ENCODE results near the gene SH2D4B.
"Not testable (repeated sequence)": the region's sequence is repeated elsewhere in the genome, so short reads cannot be mapped to it uniquely, and the experiment has no call there.

SH2D4B gene

DNA sequence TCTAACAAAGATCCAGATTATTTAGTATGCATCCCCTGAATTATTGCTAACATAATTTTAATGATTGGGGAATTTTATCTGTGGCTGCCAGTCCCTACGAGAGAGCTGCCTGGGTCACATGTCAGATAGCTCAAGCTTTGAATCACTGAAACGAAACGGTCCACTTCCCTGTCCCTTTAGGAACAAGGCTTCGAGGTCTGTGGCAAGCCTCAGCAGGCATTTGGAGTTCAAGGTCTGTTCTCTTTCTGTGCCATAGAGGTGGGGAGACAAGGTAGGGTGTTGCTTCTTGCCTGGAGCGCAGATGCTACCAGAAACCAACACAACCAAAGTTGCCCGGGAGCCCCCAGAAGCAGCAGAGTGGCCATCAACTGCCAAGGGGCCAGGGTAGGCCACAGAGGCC, 13.9 kb upstream of the SH2D4B start:
- DNase-seq, result no peak

- no peak for DNase-seq
Measured at GRCh38 chr10:80524190-80524909, 13.4 kb upstream of the SH2D4B start.

GRCh38 chr10:80526218-80526617, 11.5 kb upstream of the SH2D4B start:
- no peak for DNase-seq

- peak in 5 of 51 donors; percentile 17 to 35 (median 24) for DNase-seq
Measured at GRCh38 chr10:80526742-80527141, 11.0 kb upstream of the SH2D4B start.

GRCh38 chr10:80528185-80528700, 9.5 kb upstream of the SH2D4B start:
- peak in 1 of 51 donors; percentile 9 for DNase-seq

DNA sequence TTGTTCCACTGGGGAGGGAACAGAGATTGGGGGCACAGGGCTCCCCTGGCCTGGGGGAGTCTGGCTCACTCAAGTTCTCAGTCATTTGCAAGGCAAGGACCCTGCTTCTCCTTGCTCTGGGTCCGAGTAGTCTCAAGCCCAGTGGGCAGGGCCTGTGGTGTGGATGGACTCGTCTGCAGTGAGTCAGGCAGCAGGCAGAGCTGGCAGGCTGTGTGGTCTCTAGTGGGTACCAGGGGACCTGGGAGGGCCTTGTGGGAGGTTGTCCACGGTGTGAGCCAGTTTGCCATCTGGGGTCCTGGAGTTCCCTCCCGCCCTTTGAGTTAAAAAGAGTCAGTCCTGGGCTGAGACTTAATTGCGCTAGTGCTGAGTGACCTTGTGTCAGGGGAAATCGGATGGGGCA, 8.8 kb upstream of the SH2D4B start:
- DNase-seq, result no peak

DNA sequence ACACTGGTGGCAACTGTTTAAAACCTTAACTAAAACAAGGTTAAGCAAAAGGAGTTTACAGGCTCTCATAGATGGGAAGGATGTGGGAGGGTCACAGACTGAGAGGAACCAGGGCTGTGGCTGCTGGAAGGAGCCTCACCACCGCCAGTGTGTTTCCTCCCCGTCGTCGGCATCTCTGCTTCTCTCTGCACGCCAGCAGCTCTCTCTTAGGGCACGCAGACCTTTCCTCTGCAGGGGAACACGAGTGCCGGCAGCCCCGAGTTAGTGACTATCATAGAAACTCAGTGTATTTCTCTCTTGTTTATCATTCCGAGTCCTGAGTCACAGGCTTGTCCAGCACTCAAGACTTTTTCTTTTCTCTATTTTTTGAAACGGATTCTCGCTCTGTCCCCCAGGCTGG, 8.1 kb upstream of the SH2D4B start:
- DNase-seq, result peak in 3 of 51 donors; percentile 12 to 39 (median 19)

GRCh38 chr10:80530251-80530650, 7.5 kb upstream of the SH2D4B start:
- peak in 9 of 51 donors; percentile 9 to 45 (median 37) for DNase-seq

DNA sequence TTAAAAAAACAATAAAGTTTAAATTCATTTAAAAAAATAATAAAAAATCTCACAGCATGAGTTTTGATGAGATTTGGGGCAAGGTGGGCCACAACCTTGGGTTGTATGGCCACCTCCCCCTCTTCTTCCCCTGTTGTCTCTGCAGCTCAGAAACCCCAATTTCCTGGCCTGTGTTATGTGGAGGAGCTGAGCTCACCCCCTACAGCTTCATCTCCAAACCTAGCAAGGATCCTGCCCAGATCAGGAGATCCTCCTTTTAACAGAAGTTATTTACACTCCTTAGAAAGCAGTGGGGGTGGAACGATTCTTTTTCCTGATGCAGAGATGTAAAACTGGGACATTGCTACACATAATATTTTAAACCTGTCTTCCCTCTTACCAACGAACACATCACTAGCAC, 6.9 kb upstream of the SH2D4B start:
- no peak for DNase-seq

GRCh38 chr10:80532571-80532970, 5.1 kb upstream of the SH2D4B start:
- DNase-seq, result no peak

GRCh38 chr10:80534059-80534458, 3.6 kb upstream of the SH2D4B start:
- not testable (repeated sequence) for DNase-seq

DNA sequence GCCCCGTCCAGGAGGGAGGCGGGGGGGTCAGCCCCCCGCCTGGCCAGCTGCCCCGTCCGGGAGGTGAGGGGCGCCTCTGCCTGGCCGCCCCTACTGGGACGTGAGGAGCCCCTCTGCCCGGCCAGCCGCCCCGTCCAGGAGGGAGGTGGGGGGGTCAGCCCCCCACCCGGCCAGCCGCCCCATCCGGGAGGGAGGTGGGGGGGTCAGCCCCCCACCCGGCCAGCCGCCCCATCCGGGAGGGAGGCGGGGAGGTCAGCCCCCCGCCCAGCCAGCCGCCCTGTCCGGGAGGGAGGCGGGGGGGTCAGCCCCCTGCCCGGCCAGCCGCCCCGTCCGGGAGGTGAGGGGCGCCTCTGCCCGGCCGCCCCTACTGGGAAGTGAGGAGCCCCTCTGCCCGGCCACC, 3.1 kb upstream of the SH2D4B start:
- DNase-seq, result not testable (repeated sequence)

DNA sequence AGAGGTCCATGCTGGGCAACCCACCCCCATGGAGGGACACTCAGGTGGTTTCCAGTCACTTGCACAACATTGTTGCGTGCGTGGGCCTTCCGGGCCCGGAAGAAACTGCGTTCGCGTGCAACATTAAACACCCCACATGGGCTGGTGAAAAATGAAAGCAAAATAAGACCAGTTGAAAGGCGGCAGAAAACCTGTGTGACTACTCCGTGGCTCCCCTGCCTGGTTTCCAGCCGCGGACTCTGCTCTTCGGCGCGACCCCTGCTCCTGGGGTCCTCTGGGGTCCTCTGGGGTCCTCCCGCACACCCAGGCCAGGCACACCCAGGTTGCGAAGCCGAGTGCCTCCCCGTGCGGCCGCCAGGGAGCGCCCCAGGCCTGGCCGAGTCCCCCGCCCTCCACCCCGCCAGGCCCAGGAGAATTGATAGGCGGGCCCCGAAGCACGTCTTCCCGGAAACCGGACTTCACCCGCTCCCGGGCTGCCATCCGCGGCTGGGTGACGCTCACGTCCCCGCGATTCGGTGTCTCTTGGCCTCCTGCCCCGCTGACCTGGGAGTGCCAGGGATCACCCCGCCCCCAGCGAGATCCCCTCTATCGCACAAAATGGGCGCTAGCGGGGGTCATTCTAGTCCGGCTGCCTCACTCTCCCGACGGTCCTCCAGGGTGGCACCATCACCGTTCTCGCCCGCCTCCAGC, 1.9 kb upstream of the SH2D4B start:
- peak in 10 of 51 donors; percentile 3 to 64 (median 28) for DNase-seq

DNA sequence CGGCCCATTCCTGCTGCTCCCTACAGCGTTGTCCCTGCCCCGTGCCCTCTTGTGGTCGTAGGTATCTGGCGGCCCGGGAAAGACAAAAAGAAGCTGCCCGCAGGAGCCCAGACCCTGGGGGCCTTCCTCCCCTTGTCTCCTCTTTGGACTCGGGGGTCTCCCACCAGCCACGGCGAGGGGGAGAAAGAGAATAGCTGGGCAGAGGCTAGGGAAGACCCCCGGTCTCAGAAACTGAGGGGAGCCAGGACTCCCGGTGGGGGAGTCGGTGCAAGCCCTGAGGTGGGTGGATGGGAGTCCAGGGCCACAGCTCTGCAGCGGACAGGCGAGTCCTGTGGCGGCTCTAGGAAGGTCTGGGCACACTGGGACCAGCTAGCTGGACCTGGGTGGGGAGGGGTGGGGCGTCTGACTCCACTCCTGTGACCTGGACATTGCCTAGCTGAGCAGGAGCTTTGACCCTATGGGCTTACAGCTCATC, 1.3 kb upstream of the SH2D4B start:
- no peak for DNase-seq

- DNase-seq, result no peak
Measured at GRCh38 chr10:80537086-80537735, 491 bp upstream of the SH2D4B start.

- no peak for DNase-seq
Measured at GRCh38 chr10:80538481-80539185, 931 bp downstream of the SH2D4B start.

GRCh38 chr10:80539421-80540031, 1.8 kb downstream of the SH2D4B start:
- no peak for DNase-seq

GRCh38 chr10:80540136-80540535, 2.4 kb downstream of the SH2D4B start:
- no peak for DNase-seq

DNA sequence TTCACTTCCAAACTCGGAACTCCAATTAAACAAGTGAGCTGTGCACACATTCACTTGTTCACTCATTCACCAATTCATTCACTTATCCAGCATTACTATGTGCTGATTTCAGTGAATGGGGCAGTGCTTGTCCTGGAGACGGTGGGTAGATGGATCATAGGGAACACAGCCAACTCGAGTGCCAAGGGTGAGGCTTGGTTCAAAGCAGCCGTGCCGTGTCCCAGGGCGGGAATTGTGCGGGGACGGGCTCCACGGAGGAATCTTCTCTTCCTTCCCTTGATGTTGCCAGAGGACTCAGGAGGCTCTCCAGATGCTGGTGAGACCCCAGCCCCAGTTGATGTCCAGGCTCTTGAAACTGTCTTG, 2.9 kb downstream of the SH2D4B start:
- no peak for DNase-seq

- DNase-seq, result no peak
Measured at GRCh38 chr10:80540981-80541750, 3.5 kb downstream of the SH2D4B start.

Measured in hypothalamus (tissue), 51 donors.